Brain microvascular endothelial cell (primary cell): ENCODE results near the gene MATK.
"Not testable (repeated sequence)": the region's sequence is repeated elsewhere in the genome, so short reads cannot be mapped to it uniquely, and the experiment has no call there.

Experiments used
- DNase-seq: peaks from one replicate; pipeline ENCODE4 v3.0.0-alpha.2; 2020
- H3K27ac ChIP-seq: fragments of 250-450 bp; sonication (Bioruptor Pico); 2 replicates; pipeline ENCODE4 v1.5.1; 2020; ENCODE audit warnings: mild to moderate bottlenecking, moderate library complexity
- H3K27me3 ChIP-seq: fragments of 250-450 bp; sonication (Bioruptor Pico); replicated peaks from 2 replicates; pipeline ENCODE4 v1.5.1; 2020; ENCODE audit warnings: mild to moderate bottlenecking
- H3K36me3 ChIP-seq: fragments of 250-450 bp; sonication (Bioruptor Pico); replicated peaks from 2 replicates; pipeline ENCODE4 v1.5.1; 2020; ENCODE audit warnings: mild to moderate bottlenecking
- H3K4me3 ChIP-seq: 2 replicates; pipeline ENCODE4 v1.5.1; 2011; ENCODE audit warnings: low read depth, mild to moderate bottlenecking, control low read depth, low read length, moderate library complexity
- CTCF ChIP-seq: IDR thresholded peaks from 2 replicates; pipeline ENCODE4 v1.5.1; 2011; ENCODE audit warnings: low read depth, mild to moderate bottlenecking, moderate library complexity, low read length, control low read depth, inconsistent platforms; ENCODE audit errors: missing control alignments
- in situ Hi-C: cut with HindIII; loops from 2 replicates; pipeline ENCODE4 v1.10.0; 2017; ENCODE audit warnings: low sequenced_read_pairs, low pct_ligation_motif_present

Gene MATK

GRCh38 chr19:3818466-3818865 is 32.3 kb upstream of the MATK start:
- Histone ChIP-seq H3K4me3 (no peak overlapping the region), H3K27me3 (no peaks in the 10 kb centered on the region), H3K36me3 (no peaks in the 10 kb centered on the region), H3K27ac (no peak overlapping the region)
- in situ Hi-C loops: no loop called here
- no peak for TF ChIP-seq CTCF
- peak; percentile 65 for DNase-seq

GRCh38 chr19:3817761-3818160 is 31.6 kb upstream of the MATK start:
- H3K27me3 ChIP-seq: no peaks in the 10 kb centered on the region
- H3K27ac ChIP-seq: no peak overlapping the region
- in situ Hi-C loops: no loop called here
- no peak for DNase-seq
- H3K4me3 ChIP-seq: no peak overlapping the region
- no peaks in the 10 kb centered on the region for H3K36me3 ChIP-seq
- TF ChIP-seq CTCF: no peak

DNA sequence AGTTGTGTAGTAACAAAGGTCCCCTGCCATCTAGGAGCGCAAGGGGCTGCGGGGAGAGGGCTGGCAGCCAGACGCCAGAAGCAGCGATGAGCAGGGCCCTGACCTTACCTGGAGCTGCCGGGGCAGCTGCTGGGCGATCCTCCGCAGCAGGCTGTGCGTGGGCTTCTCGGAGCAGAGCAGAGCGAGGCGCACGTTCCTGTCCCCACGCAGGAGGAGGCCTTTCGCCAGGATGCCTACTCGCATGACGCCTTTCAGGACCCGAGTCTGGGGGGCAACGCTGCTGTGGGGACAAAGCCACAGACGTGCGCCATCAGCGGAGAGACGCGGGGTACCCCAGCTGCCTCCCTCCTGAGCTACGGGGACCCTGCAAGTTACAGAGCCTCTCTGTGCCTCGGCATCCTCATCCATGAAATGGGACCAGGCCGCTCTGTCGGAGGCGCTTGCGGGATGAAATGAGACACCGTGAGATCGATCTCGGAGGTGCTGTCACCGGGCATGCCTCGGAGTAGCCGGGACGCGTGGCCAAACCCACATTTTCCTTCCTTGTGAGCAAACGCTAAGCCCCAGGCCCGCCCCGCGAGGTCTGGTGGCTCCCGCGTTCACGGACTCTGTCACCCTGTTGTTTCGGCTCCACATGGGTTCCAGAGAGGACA is 30.5 kb upstream of the MATK start:
- TF ChIP-seq CTCF: no peak
- no peaks in the 10 kb centered on the region for H3K36me3 ChIP-seq

DNA sequence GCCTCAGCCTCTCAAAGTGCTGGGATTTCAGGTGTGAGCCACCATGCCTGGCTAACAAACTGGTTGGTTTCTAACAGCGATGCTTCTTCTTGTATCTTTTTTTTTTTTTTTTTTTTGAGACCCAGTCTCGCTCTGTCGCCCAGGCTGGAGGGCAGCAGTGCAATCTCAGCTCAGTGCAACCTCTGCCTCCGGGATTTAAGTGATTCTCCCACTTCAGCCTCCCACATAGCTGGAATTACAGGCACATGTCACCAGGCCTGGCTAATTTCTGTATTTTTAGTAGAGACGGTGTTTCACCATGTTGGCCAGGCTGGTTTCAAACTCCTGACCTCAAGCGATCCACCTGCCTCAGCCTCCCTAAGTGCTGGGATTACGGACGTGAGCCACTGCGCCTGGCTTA is 30.0 kb upstream of the MATK start:
- DNase-seq, H3K36me3 ChIP-seq, H3K27me3 ChIP-seq, H3K27ac ChIP-seq, in situ Hi-C loops, H3K4me3 ChIP-seq: not testable (repeated sequence)

More for the DNA sequence above, 30.5 kb upstream of the MATK start:
- Histone ChIP-seq H3K4me3 (no peak overlapping the region), H3K27me3 (no peaks in the 10 kb centered on the region), H3K27ac (no peak overlapping the region)
- in situ Hi-C loops: no loop called here
- no peak for DNase-seq

GRCh38 chr19:3814648-3815047 is 28.5 kb upstream of the MATK start:
- Histone ChIP-seq H3K27ac (no peak overlapping the region), H3K27me3 (no peaks in the 10 kb centered on the region), H3K36me3 (no peaks in the 10 kb centered on the region), H3K4me3 (no peak overlapping the region)
- DNase-seq: no peak
- TF ChIP-seq CTCF: no peak
- in situ Hi-C loops: no loop called here

- no peak for TF ChIP-seq CTCF
- in situ Hi-C loops: no loop called here
- H3K27me3 ChIP-seq: no peaks in the 10 kb centered on the region
- H3K36me3 ChIP-seq: no peaks in the 10 kb centered on the region
- H3K27ac ChIP-seq: no peak overlapping the region
- H3K4me3 ChIP-seq: no peak overlapping the region
- no peak for DNase-seq
Observed at GRCh38 chr19:3813473-3814392, 27.6 kb upstream of the MATK start.
